ENCODE measurements around the gene UCHL3.

DNA sequence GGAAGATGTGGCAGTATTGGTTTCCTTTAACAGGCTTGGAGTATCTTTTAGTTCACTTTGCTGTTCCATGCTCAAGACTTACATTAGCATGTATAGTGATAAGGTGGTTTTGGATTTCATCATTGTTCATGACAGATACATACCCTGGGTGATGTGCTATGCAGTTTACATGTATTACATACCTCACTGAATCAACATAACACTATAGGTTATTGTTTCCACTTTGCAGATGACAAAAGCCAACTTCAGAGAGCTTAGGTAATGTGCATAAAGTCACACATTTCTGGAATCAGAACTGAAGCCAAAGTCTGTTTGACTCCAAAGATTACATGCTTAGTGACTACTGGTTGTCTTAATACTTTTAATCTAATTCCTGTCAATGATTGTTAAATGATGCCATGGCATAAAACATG lies 19.0 kb upstream of the UCHL3 start:
- TF ChIP-seq, protein P1, sequence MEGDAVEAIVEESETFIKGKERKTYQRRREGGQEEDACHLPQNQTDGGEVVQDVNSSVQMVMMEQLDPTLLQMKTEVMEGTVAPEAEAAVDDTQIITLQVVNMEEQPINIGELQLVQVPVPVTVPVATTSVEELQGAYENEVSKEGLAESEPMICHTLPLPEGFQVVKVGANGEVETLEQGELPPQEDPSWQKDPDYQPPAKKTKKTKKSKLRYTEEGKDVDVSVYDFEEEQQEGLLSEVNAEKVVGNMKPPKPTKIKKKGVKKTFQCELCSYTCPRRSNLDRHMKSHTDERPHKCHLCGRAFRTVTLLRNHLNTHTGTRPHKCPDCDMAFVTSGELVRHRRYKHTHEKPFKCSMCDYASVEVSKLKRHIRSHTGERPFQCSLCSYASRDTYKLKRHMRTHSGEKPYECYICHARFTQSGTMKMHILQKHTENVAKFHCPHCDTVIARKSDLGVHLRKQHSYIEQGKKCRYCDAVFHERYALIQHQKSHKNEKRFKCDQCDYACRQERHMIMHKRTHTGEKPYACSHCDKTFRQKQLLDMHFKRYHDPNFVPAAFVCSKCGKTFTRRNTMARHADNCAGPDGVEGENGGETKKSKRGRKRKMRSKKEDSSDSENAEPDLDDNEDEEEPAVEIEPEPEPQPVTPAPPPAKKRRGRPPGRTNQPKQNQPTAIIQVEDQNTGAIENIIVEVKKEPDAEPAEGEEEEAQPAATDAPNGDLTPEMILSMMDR (optimal IDR thresholded peaks at IDR 0.05 in 1 of 3, IDR thresholded peaks at IDR 0.05 in 1 of 3, conservative IDR thresholded peaks at IDR 0.05 in 1 of 3; ENCODE audit: extremely low read depth in 1 of 3, insufficient read depth in 2 of 3, low read length in 3 of 3) = no peak
- no peak for TF ChIP-seq EZH2 (IDR thresholded peaks at IDR 0.05; ENCODE audit: low read length)

Data from keratinocyte (primary cell).